Panc1 (cell line): ENCODE measurements around the gene TOR1AIP2.

Experiments used
- POLR2AphosphoS5 ChIP-seq: IDR thresholded peaks from 2 replicates; pipeline ENCODE4 v1.6.1; 2012; ENCODE audit warnings: mild to moderate bottlenecking, low read depth, low read length, moderate library complexity
- SIN3A ChIP-seq: IDR thresholded peaks from 2 replicates; pipeline ENCODE4 v1.6.1; 2012; ENCODE audit warnings: low read depth, mild to moderate bottlenecking, low read length, moderate library complexity, borderline replicate concordance; ENCODE audit not compliant: insufficient read depth
- TCF7L2 ChIP-seq: IDR thresholded peaks from 2 replicates; pipeline ENCODE4 v1.6.1; 2011; ENCODE audit warnings: mild to moderate bottlenecking, low read depth, low read length, inconsistent platforms
- TF ChIP-seq, protein P1 (sequence below): fragments of 450-650 bp; IDR thresholded peaks from 2 replicates; pipeline ENCODE4 v1.5.1; 2017; ENCODE audit warnings: mild to moderate bottlenecking
- TF ChIP-seq, protein P2 (sequence below), 2 experiments: IDR thresholded peaks; 2 replicates each; pipeline ENCODE4 v1.6.1; 2011 to 2012; ENCODE audit warnings: low read depth in 2 of 2, control low read depth in 1 of 2, low read length in 1 of 2, mild to moderate bottlenecking in 1 of 2, moderate library complexity in 1 of 2; ENCODE audit not compliant: insufficient read depth in 1 of 2

DNA sequence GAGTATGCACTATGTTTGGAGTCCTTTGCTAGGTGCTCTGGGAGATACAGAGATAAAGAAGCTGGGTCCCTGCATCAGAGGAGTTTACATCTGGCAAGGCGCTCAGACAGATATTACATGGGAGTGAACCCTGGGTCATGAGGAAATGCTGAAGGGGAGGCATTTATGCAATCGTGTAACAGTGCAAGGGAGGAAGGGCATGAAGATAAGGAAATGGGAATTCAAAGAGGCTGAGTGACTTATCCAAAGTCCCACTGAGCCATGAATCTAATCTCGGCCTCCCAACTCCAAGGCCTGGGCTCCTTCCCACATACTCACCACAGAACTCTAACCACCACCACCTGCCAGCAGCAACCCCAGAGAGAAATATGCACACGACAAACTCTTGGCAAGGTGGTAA is 82.9 kb downstream of the TOR1AIP2 start:
- TF ChIP-seq, protein P1, sequence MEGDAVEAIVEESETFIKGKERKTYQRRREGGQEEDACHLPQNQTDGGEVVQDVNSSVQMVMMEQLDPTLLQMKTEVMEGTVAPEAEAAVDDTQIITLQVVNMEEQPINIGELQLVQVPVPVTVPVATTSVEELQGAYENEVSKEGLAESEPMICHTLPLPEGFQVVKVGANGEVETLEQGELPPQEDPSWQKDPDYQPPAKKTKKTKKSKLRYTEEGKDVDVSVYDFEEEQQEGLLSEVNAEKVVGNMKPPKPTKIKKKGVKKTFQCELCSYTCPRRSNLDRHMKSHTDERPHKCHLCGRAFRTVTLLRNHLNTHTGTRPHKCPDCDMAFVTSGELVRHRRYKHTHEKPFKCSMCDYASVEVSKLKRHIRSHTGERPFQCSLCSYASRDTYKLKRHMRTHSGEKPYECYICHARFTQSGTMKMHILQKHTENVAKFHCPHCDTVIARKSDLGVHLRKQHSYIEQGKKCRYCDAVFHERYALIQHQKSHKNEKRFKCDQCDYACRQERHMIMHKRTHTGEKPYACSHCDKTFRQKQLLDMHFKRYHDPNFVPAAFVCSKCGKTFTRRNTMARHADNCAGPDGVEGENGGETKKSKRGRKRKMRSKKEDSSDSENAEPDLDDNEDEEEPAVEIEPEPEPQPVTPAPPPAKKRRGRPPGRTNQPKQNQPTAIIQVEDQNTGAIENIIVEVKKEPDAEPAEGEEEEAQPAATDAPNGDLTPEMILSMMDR: no peak
- TF ChIP-seq POLR2AphosphoS5 (no peak), SIN3A (no peak), TCF7L2 (no peak)
- TF ChIP-seq, protein P2, sequence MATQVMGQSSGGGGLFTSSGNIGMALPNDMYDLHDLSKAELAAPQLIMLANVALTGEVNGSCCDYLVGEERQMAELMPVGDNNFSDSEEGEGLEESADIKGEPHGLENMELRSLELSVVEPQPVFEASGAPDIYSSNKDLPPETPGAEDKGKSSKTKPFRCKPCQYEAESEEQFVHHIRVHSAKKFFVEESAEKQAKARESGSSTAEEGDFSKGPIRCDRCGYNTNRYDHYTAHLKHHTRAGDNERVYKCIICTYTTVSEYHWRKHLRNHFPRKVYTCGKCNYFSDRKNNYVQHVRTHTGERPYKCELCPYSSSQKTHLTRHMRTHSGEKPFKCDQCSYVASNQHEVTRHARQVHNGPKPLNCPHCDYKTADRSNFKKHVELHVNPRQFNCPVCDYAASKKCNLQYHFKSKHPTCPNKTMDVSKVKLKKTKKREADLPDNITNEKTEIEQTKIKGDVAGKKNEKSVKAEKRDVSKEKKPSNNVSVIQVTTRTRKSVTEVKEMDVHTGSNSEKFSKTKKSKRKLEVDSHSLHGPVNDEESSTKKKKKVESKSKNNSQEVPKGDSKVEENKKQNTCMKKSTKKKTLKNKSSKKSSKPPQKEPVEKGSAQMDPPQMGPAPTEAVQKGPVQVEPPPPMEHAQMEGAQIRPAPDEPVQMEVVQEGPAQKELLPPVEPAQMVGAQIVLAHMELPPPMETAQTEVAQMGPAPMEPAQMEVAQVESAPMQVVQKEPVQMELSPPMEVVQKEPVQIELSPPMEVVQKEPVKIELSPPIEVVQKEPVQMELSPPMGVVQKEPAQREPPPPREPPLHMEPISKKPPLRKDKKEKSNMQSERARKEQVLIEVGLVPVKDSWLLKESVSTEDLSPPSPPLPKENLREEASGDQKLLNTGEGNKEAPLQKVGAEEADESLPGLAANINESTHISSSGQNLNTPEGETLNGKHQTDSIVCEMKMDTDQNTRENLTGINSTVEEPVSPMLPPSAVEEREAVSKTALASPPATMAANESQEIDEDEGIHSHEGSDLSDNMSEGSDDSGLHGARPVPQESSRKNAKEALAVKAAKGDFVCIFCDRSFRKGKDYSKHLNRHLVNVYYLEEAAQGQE (IDR thresholded peaks at IDR 0.05; ENCODE audit: insufficient read depth in 1 of 2, low read depth in 2 of 2, low read length in 1 of 2): no peak
